AG10803 (cell line): ENCODE measurements around the gene BNIP5.

Experiments used
- DNase-seq: peaks from one replicate; pipeline ENCODE4 v3.0.0; 2010; ENCODE audit warnings: low read depth
- H3K4me3 ChIP-seq: 2 replicates; pipeline ENCODE4 v1.5.1; 2011; ENCODE audit warnings: mild to moderate bottlenecking, low read length, control low read depth
- TF ChIP-seq, protein P1 (sequence below): conservative IDR thresholded peaks from 2 replicates; pipeline ENCODE4 v1.5.1; 2011; ENCODE audit warnings: mild to moderate bottlenecking, low read length, control low read depth, inconsistent platforms

BNIP5 gene

DNA sequence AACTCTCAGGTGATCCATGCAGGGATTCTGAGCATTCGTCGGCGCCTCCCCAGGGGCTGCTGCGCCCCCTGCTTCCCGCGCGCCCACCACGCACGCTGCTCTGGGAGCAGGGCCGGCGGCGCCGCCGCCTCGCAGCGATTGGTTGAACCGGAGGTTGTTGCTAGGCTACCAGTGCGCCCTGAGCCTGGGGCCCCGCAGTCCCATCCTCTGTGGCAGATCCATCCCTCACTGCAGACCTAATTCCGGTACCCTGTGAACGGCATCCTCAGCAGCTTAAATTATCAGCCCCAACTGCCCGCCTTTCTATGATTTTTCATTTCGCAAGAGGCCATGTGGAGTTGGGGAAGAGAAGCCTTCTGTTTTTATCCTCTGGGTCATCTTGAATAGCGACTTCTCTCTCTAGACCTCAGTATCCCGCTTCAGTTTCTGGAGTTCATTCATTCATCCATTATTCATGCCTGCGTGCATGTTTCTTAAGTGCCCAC is 51.5 kb downstream of the BNIP5 start:
- no peak for DNase-seq
- TF ChIP-seq, protein P1, sequence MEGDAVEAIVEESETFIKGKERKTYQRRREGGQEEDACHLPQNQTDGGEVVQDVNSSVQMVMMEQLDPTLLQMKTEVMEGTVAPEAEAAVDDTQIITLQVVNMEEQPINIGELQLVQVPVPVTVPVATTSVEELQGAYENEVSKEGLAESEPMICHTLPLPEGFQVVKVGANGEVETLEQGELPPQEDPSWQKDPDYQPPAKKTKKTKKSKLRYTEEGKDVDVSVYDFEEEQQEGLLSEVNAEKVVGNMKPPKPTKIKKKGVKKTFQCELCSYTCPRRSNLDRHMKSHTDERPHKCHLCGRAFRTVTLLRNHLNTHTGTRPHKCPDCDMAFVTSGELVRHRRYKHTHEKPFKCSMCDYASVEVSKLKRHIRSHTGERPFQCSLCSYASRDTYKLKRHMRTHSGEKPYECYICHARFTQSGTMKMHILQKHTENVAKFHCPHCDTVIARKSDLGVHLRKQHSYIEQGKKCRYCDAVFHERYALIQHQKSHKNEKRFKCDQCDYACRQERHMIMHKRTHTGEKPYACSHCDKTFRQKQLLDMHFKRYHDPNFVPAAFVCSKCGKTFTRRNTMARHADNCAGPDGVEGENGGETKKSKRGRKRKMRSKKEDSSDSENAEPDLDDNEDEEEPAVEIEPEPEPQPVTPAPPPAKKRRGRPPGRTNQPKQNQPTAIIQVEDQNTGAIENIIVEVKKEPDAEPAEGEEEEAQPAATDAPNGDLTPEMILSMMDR: no peak
- H3K4me3 ChIP-seq: no peak overlapping the region

DNA sequence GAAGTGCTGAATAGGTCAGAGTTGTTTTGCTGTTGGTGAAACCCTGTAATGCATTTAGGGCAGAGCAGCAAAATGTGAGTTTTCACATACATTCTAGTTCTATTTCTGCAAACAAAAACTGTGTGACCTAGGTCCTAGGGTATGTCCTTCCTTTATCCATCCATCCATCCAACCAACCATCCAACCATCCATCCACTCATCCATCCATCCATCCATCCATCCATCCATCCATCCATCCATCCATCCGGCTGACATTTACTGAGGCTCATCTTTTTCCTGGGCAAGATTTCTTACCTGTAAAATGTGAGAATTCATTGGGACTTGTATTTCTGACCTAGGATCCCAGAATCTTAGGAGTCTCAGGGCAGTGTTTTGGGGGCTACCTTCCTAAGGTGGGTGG is 52.3 kb downstream of the BNIP5 start:
- TF ChIP-seq, protein P1: no peak
- H3K4me3 ChIP-seq: no peak overlapping the region
- no peak for DNase-seq

DNA sequence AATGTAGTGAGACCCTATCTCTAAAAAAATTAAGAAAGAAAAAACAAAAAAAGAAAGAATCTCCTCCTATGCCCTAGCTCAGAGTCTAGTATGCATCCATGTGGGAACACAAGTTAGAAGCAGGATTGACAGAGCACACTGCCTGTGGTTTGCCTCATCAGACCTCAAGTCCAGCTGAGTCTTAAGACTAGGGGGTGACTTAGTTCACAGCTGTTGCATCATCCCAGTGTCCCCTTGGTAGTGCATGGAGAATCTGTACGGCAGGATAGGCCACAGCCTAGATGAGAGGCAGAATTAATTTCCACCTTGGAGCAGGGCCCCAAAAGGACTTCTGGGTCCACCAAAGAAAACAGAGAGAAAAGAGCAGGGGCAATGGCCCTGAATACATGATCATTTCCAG is 53.1 kb downstream of the BNIP5 start:
- no peak overlapping the region for H3K4me3 ChIP-seq
- no peak for DNase-seq
- TF ChIP-seq, protein P1: no peak

DNA sequence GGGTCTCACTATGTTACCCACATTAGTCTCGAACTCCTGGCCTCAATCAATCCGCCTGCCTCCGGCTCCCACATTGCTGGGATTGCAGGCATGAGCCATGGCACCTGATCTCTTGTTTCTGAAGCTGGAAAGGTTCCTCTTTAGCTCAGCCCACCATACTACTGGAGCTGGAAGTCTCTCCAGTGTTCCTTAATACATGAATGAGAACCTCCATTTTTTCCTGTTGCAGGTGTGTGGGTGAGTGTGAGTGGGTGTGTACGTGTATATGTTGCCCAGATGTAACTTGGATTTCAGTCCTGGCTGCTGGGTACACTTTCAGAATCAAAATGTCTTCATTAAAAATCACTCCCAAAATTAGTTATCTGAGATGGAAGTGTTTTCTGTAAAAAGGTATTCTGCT is 55.7 kb downstream of the BNIP5 start:
- DNase-seq: no peak
- TF ChIP-seq, protein P1: no peak
- no peak overlapping the region for H3K4me3 ChIP-seq

DNA sequence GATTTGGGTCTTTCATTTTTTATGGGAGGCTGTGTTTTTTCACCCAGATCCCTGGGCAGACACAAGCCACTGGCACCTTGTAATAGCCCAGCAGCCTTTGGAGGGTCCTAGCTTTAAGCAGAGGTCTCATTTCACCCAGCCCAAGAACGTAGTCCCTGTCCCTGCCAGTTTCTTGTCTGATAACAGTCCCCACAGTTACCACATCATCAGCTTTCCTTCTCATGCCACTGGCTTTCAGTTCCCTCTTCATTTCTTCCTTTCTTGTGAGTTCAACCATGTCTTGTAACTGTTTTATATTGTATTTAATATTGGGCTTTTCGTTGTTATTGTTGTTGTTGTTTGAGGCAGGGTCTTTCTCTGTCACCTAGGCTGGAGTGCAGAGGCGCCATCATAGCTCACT is 56.2 kb downstream of the BNIP5 start:
- TF ChIP-seq, protein P1: no peak
- DNase-seq: no peak
- no peak overlapping the region for H3K4me3 ChIP-seq

DNA sequence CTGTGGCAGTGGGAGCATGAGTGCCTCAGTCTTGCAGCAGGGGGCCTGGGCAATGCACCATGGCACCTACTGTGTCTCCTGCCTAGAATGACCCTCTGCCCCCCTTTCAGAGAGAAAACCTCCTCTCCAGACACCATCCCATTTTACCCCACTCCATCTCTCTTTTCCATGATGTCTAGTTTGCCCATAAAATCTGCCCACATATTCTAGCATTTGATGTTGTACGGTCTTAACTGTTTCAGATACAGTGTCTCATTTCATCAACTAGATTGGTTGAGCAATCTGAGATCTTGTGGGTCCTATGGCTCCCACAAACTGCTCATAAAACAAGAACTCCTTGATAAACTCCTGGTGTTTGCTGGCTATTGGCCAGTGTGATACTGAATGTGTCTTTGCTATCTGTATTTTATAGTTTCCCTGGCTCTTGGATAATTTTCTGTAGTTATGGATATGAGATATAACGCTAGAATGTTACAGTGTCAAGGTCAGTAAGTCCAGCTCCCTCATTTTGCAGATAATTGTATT is 58.7 kb downstream of the BNIP5 start:
- DNase-seq: no peak
- H3K4me3 ChIP-seq: no peak overlapping the region
- TF ChIP-seq, protein P1: no peak

DNA sequence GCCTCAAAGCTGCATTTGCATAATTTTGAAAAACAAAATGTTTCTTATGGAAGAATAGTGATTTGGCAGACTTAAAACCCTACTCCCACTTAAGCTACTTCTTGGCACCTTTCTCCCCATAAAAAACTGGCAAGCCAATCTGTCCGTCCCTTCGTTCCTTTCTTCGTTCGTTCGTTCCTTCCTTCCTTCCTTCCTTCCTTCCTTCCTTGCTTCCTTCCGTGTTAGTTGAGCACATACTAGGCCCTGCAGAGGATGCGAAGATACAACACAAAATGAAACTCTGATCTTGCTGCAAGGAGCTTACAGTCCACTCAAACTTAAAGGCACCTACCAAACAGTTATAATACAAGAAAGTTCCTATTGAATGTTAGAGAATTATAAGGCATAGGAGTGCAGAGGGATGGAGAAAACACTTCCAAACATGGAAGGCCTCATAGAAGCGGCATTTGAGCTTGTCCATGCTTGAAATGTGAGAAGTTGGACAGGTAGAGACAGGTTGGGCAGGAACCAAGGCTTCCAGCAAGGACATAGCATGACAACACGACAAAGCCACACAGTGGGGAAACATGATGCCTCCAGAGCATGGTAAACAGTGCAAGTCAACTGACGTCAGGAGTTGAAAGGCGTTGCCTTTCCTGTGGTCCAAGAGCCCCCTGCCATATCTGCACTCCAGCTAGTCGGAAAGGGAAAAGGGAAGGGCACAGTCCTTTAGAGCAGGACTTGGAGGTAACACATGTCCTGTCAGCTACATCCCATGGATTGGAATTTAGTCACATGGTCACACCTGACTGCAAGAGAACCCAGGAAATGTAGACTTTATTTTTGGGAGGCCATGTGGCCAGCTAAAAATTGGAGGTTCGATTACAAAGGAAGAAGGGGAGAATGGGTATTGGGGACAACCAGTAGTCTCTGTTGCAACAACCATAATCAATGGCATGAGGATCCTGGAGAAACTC is 59.8 kb downstream of the BNIP5 start:
- TF ChIP-seq, protein P1: no peak
- no peak overlapping the region for H3K4me3 ChIP-seq
- no peak for DNase-seq
